KOPT-K1 (cell line): ENCODE results near the gene TRIM14.
"Not testable (repeated sequence)": the region's sequence is repeated elsewhere in the genome, so short reads cannot be mapped to it uniquely, and the experiment has no call there.

Experiments used
- H3K27ac ChIP-seq: fragments of 200-600 bp; sonication (generic); 2 replicates; pipeline ENCODE4 v1.5.1; 2016; ENCODE audit warnings: antibody characterized with exemption, mild to moderate bottlenecking, low read depth, low read length; ENCODE audit not compliant: poor library complexity, severe bottlenecking
- H3K36me3 ChIP-seq: fragments of 200-600 bp; sonication (generic); 2 replicates; pipeline ENCODE4 v1.5.1; 2017; ENCODE audit warnings: antibody characterized with exemption, mild to moderate bottlenecking, low read length, moderate library complexity; ENCODE audit not compliant: insufficient read depth
- H3K9me3 ChIP-seq: fragments of 200-600 bp; sonication (generic); 2 replicates; pipeline ENCODE4 v1.5.1; 2017; ENCODE audit warnings: antibody characterized with exemption, low read length, mild to moderate bottlenecking; ENCODE audit not compliant: insufficient read depth, poor library complexity, severe bottlenecking

TRIM14 gene

GRCh38 chr9:98086461-98086860, 32.6 kb downstream of the TRIM14 start:
- Histone ChIP-seq H3K27ac (no peak overlapping the region), H3K36me3 (peaks cover 95% of the 10 kb centered on the region), H3K9me3 (no peaks in the 10 kb centered on the region)

- Histone ChIP-seq H3K36me3 (peaks cover 96% of the 10 kb centered on the region), H3K27ac (no peak overlapping the region), H3K9me3 (no peaks in the 10 kb centered on the region)
Measured at GRCh38 chr9:98085944-98086343, 33.1 kb downstream of the TRIM14 start.

- peaks cover 96% of the 10 kb centered on the region for H3K36me3 ChIP-seq
- H3K27ac ChIP-seq, result no peak overlapping the region
- H3K9me3 ChIP-seq, result no peaks in the 10 kb centered on the region
Measured at GRCh38 chr9:98085058-98085457, 34.0 kb downstream of the TRIM14 start.

- Histone ChIP-seq H3K9me3 (no peaks in the 10 kb centered on the region), H3K36me3 (peaks cover 95% of the 10 kb centered on the region), H3K27ac (no peak overlapping the region)
Measured at GRCh38 chr9:98084396-98084795, 34.6 kb downstream of the TRIM14 start.

- no peaks in the 10 kb centered on the region for H3K9me3 ChIP-seq
- peaks cover 93% of the 10 kb centered on the region for H3K36me3 ChIP-seq
- no peak overlapping the region for H3K27ac ChIP-seq
Measured at GRCh38 chr9:98083566-98084183, 35.3 kb downstream of the TRIM14 start.

- Histone ChIP-seq H3K36me3 (peaks cover 96% of the 10 kb centered on the region), H3K27ac (no peak overlapping the region)
Measured at GRCh38 chr9:98083061-98083501, 35.9 kb downstream of the TRIM14 start.

GRCh38 chr9:98081477-98082219, 37.4 kb downstream of the TRIM14 start:
- Histone ChIP-seq H3K9me3 (no peaks in the 10 kb centered on the region), H3K36me3 (peaks cover 90% of the 10 kb centered on the region), H3K27ac (no peak overlapping the region)

More at GRCh38 chr9:98083061-98083501, 35.9 kb downstream of the TRIM14 start:
- no peaks in the 10 kb centered on the region for H3K9me3 ChIP-seq

- Histone ChIP-seq H3K9me3 (no peaks in the 10 kb centered on the region), H3K36me3 (peaks cover 81% of the 10 kb centered on the region), H3K27ac (no peak overlapping the region)
Measured at GRCh38 chr9:98080780-98081179, 38.2 kb downstream of the TRIM14 start.

- peaks cover 76% of the 10 kb centered on the region for H3K36me3 ChIP-seq
- H3K27ac ChIP-seq, result no peak overlapping the region
- H3K9me3 ChIP-seq, result no peaks in the 10 kb centered on the region
Measured at GRCh38 chr9:98080326-98080725, 38.7 kb downstream of the TRIM14 start.

GRCh38 chr9:98078895-98079294, 40.1 kb downstream of the TRIM14 start:
- Histone ChIP-seq H3K27ac (no peak overlapping the region), H3K9me3 (no peaks in the 10 kb centered on the region), H3K36me3 (peaks cover 62% of the 10 kb centered on the region)

- not testable (repeated sequence) for H3K9me3 ChIP-seq, H3K27ac ChIP-seq
- H3K36me3 ChIP-seq, result peaks cover 41% of the 10 kb centered on the region
Measured at GRCh38 chr9:98076514-98076890, 42.5 kb downstream of the TRIM14 start.

- Histone ChIP-seq H3K36me3 (peaks cover 37% of the 10 kb centered on the region), H3K27ac (peak overlapping the region; percentile 17), H3K9me3 (no peaks in the 10 kb centered on the region)
Measured at GRCh38 chr9:98075332-98075805, 43.7 kb downstream of the TRIM14 start.

- peak overlapping the region; percentile 17 for H3K27ac ChIP-seq
Measured at GRCh38 chr9:98074115-98074990, 44.7 kb downstream of the TRIM14 start.

GRCh38 chr9:98071737-98072136, 47.3 kb downstream of the TRIM14 start:
- Histone ChIP-seq H3K36me3 (peaks cover 15% of the 10 kb centered on the region; the same call in 1 of the 2 replicates), H3K9me3 (no peaks in the 10 kb centered on the region), H3K27ac (no peak overlapping the region)

More at GRCh38 chr9:98074115-98074990, 44.7 kb downstream of the TRIM14 start:
- Histone ChIP-seq H3K36me3 (peaks cover 29% of the 10 kb centered on the region), H3K9me3 (no peaks in the 10 kb centered on the region)

- Histone ChIP-seq H3K36me3 (peaks cover 24% of the 10 kb centered on the region), H3K27ac (no peak overlapping the region), H3K9me3 (no peaks in the 10 kb centered on the region)
Measured at GRCh38 chr9:98070704-98071103, 48.3 kb downstream of the TRIM14 start.
